Coronary artery (tissue), 2 donors: ENCODE results near the gene PID1.

Source experiments
- DNase-seq: peaks from one replicate; pipeline ENCODE4 v3.0.0-alpha.2; 2017; ENCODE audit warnings: low spot score
- H3K27ac ChIP-seq, 2 donors: fragments of 200-600 bp; sonication (generic); one replicate each; pipeline ENCODE4 v1.5.1; 2016 to 2019
- H3K4me3 ChIP-seq: fragments of 200-600 bp; sonication (generic); 2 replicates; pipeline ENCODE4 v1.5.1; 2016; ENCODE audit warnings: mild to moderate bottlenecking, moderate library complexity
- CTCF ChIP-seq: fragments of 200-600 bp; sonication (generic); IDR thresholded peaks from one replicate; pipeline ENCODE4 v1.5.1; 2019; ENCODE audit warnings: antibody characterized with exemption

Gene PID1

GRCh38 chr2:229205704-229206103, 65.4 kb downstream of the PID1 start:
- no peak overlapping the region for H3K27ac ChIP-seq
- no peak for TF ChIP-seq CTCF
- no peak overlapping the region for H3K4me3 ChIP-seq
- no peak for DNase-seq

DNA sequence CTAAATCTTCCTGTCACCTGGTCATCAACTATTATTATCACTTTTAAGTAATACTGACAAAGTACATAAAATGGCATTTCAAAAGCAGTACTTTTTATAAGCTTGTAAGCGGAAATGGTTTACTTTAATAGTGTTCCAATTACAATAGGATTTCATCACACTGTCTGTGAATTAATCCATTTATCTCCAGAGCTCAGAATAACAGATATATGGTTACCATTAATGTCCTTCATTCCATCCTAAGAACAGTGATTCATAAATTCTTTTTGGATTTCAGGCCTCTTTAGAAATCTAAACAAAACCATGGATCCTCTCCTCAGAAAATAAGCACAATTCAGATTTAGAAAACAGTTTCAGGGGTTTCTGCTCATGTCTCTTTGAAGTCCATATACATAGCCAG, 68.4 kb downstream of the PID1 start:
- no peak for TF ChIP-seq CTCF
- no peak for DNase-seq
- no peak overlapping the region for H3K4me3 ChIP-seq
- no peak overlapping the region for H3K27ac ChIP-seq

GRCh38 chr2:229201521-229201920, 69.6 kb downstream of the PID1 start:
- H3K4me3 ChIP-seq, result no peak overlapping the region
- DNase-seq, result no peak
- no peak overlapping the region for H3K27ac ChIP-seq
- TF ChIP-seq CTCF, result no peak

DNA sequence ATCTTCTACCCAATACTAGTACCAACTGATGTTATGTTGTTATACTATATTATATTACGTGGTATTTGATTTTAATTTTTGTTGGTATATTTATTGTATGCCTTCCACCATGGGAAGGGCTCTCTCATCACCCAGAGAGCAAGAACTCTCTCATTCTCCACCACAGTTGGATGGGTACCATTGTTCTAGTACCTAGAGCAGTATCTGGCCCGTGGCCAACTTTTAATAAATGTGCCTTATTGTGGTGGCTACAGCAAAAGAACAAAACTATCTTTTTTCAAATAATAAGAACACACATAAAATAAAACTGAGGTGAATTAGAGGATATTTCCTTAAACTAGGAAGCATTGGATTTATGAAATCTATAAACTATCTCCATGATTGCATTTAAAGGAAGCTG, 71.8 kb downstream of the PID1 start:
- no peak overlapping the region for H3K27ac ChIP-seq
- no peak overlapping the region for H3K4me3 ChIP-seq
- no peak for TF ChIP-seq CTCF
- no peak for DNase-seq

DNA sequence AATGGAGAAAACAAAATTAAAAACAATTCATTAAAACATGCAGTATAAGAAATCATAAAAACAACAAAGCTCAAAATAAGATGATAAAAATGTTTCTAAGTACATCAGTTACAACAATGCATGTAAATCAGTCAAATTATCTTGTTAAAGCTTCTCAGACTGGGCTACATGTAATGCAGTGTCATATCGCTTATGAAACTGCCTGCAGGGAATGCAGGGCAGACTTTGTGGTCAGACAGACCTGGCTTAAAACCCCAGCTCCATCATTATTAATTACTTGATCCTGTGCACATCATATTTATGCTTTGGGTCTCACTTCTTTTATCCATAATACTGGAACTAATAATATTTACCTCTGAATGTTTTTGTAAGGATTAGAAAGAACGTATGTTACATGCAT, 74.6 kb downstream of the PID1 start:
- H3K4me3 ChIP-seq, result no peak overlapping the region
- DNase-seq, result no peak
- no peak for TF ChIP-seq CTCF
- H3K27ac ChIP-seq, result no peak overlapping the region

GRCh38 chr2:229195346-229195947, 75.6 kb downstream of the PID1 start:
- no peak for TF ChIP-seq CTCF
- Histone ChIP-seq H3K27ac (no peak overlapping the region), H3K4me3 (no peak overlapping the region)
- DNase-seq, result no peak

DNA sequence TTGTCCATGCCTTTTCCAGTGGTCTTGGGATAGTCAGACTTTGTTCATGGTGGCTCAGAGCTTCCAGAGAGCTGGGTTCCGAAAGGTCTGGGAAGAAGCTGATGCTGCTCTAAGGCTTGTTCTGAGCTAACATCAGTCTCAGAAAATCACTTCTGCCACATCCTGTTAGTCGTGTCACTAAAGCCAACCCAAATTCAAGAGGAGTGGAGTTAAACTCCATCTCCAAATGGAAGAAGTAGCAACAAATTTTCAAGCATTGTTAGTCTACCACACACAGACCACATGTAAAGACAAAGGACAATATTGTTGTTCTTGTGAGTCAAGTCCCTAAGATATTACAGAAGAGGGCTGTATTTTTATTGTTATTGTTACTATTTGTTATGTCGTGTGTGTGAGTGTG, 77.8 kb downstream of the PID1 start:
- no peak overlapping the region for H3K27ac ChIP-seq
- TF ChIP-seq CTCF, result no peak
- no peak for DNase-seq
- no peak overlapping the region for H3K4me3 ChIP-seq
